K562 (cell line): Measurements from ENCODE around the gene IL26.
A peak's percentile ranks its signal among the peaks of the same experiment; 100 is the strongest.

Experiments used
- ELF4 ChIP-seq: fragments of 450-650 bp; formaldehyde crosslinking; IDR thresholded peaks from 2 replicates; pipeline ENCODE4 v1.4.0; 2022; ENCODE audit warnings: missing genetic modification characterization
- TF ChIP-seq, protein P1 (sequence below), 3 experiments: IDR thresholded peaks in 2 of 3; conservative IDR thresholded peaks in 1 of 3; 2 replicates each; pipeline ENCODE4 v1.5.1; 2011 to 2012; ENCODE audit warnings: low read length in 3 of 3, mild to moderate bottlenecking in 3 of 3, control low read depth in 2 of 3, improper control_type of control experiment in 1 of 3, inconsistent platforms in 1 of 3, low read depth in 1 of 3, mixed read lengths in 1 of 3, moderate library complexity in 1 of 3; ENCODE audit not compliant: insufficient read depth in 2 of 3

DNA sequence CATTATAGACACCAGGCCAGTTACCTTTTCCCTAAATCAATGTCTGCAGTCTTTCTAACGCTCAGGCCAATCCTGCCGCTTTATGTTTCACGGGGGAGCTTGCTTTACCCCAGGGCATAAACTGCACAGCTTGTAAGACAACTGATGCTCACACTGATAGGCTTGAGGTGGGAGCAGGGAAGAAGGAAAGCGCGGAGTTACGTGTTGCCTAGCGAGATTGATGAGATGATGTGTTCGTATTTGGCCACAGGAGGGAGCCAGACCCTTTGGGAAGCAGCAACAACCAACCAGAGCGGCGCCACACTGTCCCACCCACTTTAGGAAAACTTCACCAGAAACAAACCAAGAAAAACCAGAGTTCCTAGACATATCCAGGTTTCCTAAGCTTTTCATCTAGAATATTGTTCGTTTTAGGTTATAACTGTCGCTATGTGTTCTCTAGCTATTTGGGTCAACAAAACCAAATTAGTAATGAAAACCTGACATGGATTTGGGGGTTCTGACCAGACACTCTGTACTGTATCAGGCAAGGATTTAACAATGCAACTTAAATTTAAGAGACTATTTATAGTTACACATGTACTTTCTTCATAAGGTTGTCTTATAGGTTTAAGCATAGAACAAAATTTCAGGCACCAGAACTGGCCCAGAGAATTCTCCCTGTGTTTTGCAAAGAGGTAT, 2.4 kb downstream of the IL26 start:
- TF ChIP-seq, protein P1, sequence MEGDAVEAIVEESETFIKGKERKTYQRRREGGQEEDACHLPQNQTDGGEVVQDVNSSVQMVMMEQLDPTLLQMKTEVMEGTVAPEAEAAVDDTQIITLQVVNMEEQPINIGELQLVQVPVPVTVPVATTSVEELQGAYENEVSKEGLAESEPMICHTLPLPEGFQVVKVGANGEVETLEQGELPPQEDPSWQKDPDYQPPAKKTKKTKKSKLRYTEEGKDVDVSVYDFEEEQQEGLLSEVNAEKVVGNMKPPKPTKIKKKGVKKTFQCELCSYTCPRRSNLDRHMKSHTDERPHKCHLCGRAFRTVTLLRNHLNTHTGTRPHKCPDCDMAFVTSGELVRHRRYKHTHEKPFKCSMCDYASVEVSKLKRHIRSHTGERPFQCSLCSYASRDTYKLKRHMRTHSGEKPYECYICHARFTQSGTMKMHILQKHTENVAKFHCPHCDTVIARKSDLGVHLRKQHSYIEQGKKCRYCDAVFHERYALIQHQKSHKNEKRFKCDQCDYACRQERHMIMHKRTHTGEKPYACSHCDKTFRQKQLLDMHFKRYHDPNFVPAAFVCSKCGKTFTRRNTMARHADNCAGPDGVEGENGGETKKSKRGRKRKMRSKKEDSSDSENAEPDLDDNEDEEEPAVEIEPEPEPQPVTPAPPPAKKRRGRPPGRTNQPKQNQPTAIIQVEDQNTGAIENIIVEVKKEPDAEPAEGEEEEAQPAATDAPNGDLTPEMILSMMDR (IDR thresholded peaks at IDR 0.05 in 2 of 3, conservative IDR thresholded peaks at IDR 0.05 in 1 of 3; ENCODE audit: insufficient read depth in 2 of 3, low read depth in 1 of 3, low read length in 3 of 3) = peak; percentile 89 to 94 (median 91)
- TF ChIP-seq ELF4 = no peak
